HG03097 (cell line): ENCODE measurements around the gene SLC25A34.
A peak's percentile ranks its signal among the peaks of the same experiment; 100 is the strongest.
"Not testable (repeated sequence)": the region's sequence is repeated elsewhere in the genome, so short reads cannot be mapped to it uniquely, and the experiment has no call there.

Experiments
- ATAC-seq: cut with Tn5 transposase; IDR thresholded peaks from one replicate; pipeline ENCODE4 v1.9.1; 2021; ENCODE audit not compliant: unreplicated experiment, low FRiP score

The SLC25A34 gene

GRCh38 chr1:15736038-15736891 is at the start of gene SLC25A34:
Gene SLC25A34, plus strand, starts transcription at chr1:15736258. Its CDS starts 228 bp downstream, at chr1:15736486.
- ATAC-seq = no peak

GRCh38 chr1:15687446-15687845 is 48.6 kb upstream of the SLC25A34 start:
- ATAC-seq = no peak

GRCh38 chr1:15690317-15690716 is 45.7 kb upstream of the SLC25A34 start:
- ATAC-seq = no peak

- no peak for ATAC-seq
These were observed 44.5 kb upstream of the SLC25A34 start for GRCh38 chr1:15691434-15692032.

GRCh38 chr1:15692121-15692682 is 43.9 kb upstream of the SLC25A34 start:
- ATAC-seq = no peak

GRCh38 chr1:15693371-15693770 is 42.7 kb upstream of the SLC25A34 start:
- no peak for ATAC-seq

GRCh38 chr1:15696956-15697521 is 39.0 kb upstream of the SLC25A34 start:
- peak; percentile 90 for ATAC-seq

GRCh38 chr1:15698201-15698600 is 37.9 kb upstream of the SLC25A34 start:
- no peak for ATAC-seq

- ATAC-seq = not testable (repeated sequence)
These were observed 36.7 kb upstream of the SLC25A34 start for GRCh38 chr1:15699321-15699720.

- ATAC-seq = no peak
These were observed 35.5 kb upstream of the SLC25A34 start for GRCh38 chr1:15700508-15700907.

- ATAC-seq = no peak
These were observed 34.3 kb upstream of the SLC25A34 start for GRCh38 chr1:15701784-15702183.

GRCh38 chr1:15702722-15703550 is 33.1 kb upstream of the SLC25A34 start:
- no peak for ATAC-seq

- no peak for ATAC-seq
These were observed 32.5 kb upstream of the SLC25A34 start for GRCh38 chr1:15703562-15703961.

GRCh38 chr1:15704526-15705183 is 31.4 kb upstream of the SLC25A34 start:
- no peak for ATAC-seq

- ATAC-seq = no peak
These were observed 30.9 kb upstream of the SLC25A34 start for GRCh38 chr1:15705184-15705566.

GRCh38 chr1:15706751-15707150 is 29.3 kb upstream of the SLC25A34 start:
- no peak for ATAC-seq

GRCh38 chr1:15707239-15707925 is 28.7 kb upstream of the SLC25A34 start:
- no peak for ATAC-seq

- no peak for ATAC-seq
These were observed 27.4 kb upstream of the SLC25A34 start for GRCh38 chr1:15708486-15709137.

GRCh38 chr1:15709226-15709625 is 26.8 kb upstream of the SLC25A34 start:
- ATAC-seq = no peak
